ENCODE measurements around the gene TBX15. TPM values are rescaled to one million over a fixed set of nuclear protein-coding genes. Genes with fewer than 3 reads are reported as not detected.
"Not testable (repeated sequence)": the region's sequence is repeated elsewhere in the genome, so short reads cannot be mapped to it uniquely, and the experiment has no call there.

The TBX15 gene
- total RNA-seq, 1 donor from 2014 or later, result not detected

- no peak for TF ChIP-seq CTCF (IDR thresholded peaks at IDR 0.05; ENCODE audit: unreplicated experiment)
- H3K27me3 Mint-ChIP-seq, result peaks cover 25% of the 10 kb centered on the region
- no peaks in the 10 kb centered on the region for H3K9me3 Mint-ChIP-seq (ENCODE audit: low read depth)
- no peak overlapping the region for H3K27ac Mint-ChIP-seq
- peaks cover 1% of the 10 kb centered on the region for H3K4me1 Mint-ChIP-seq (ENCODE audit: low read depth)
- no peaks in the 10 kb centered on the region for H3K36me3 Mint-ChIP-seq (ENCODE audit: insufficient read depth)
- H3K4me3 Mint-ChIP-seq (ENCODE audit: low read depth), result no peak overlapping the region
- no peak for DNase-seq (ENCODE audit: low spot score, unreplicated experiment)
Measured at GRCh38 chr1:118921994-118922393, 66.1 kb downstream of the TBX15 start.

- Mint-ChIP-seq H3K4me3 (ENCODE audit: low read depth) (no peak overlapping the region), H3K9me3 (ENCODE audit: low read depth) (no peaks in the 10 kb centered on the region), H3K27me3 (peaks cover 20% of the 10 kb centered on the region), H3K4me1 (ENCODE audit: low read depth) (peaks cover 1% of the 10 kb centered on the region), H3K27ac (no peak overlapping the region), H3K36me3 (ENCODE audit: insufficient read depth) (no peaks in the 10 kb centered on the region)
- no peak for TF ChIP-seq CTCF (IDR thresholded peaks at IDR 0.05; ENCODE audit: unreplicated experiment)
- no peak for DNase-seq (ENCODE audit: low spot score, unreplicated experiment)
Measured at GRCh38 chr1:118920124-118920717, 67.9 kb downstream of the TBX15 start.

GRCh38 chr1:118918940-118919259, 69.2 kb downstream of the TBX15 start:
- no peaks in the 10 kb centered on the region for H3K9me3 Mint-ChIP-seq (ENCODE audit: low read depth)
- no peak overlapping the region for H3K27ac Mint-ChIP-seq
- H3K4me3 Mint-ChIP-seq (ENCODE audit: low read depth), result no peak overlapping the region

GRCh38 chr1:118918230-118918939, 69.8 kb downstream of the TBX15 start:
- no peak for TF ChIP-seq CTCF (IDR thresholded peaks at IDR 0.05; ENCODE audit: unreplicated experiment)
- H3K27ac Mint-ChIP-seq, result no peak overlapping the region
- H3K27me3 Mint-ChIP-seq, result peaks cover 9% of the 10 kb centered on the region
- peaks cover 5% of the 10 kb centered on the region for H3K4me1 Mint-ChIP-seq (ENCODE audit: low read depth)
- H3K36me3 Mint-ChIP-seq (ENCODE audit: insufficient read depth), result no peaks in the 10 kb centered on the region
- no peak overlapping the region for H3K4me3 Mint-ChIP-seq (ENCODE audit: low read depth)
- no peaks in the 10 kb centered on the region for H3K9me3 Mint-ChIP-seq (ENCODE audit: low read depth)
- no peak for DNase-seq (ENCODE audit: low spot score, unreplicated experiment)

More at GRCh38 chr1:118918940-118919259, 69.2 kb downstream of the TBX15 start:
- Mint-ChIP-seq H3K36me3 (ENCODE audit: insufficient read depth) (no peaks in the 10 kb centered on the region), H3K27me3 (peaks cover 11% of the 10 kb centered on the region), H3K4me1 (ENCODE audit: low read depth) (peaks cover 7% of the 10 kb centered on the region)
- no peak for TF ChIP-seq CTCF (IDR thresholded peaks at IDR 0.05; ENCODE audit: unreplicated experiment)
- no peak for DNase-seq (ENCODE audit: low spot score, unreplicated experiment)

GRCh38 chr1:118916346-118916745, 71.8 kb downstream of the TBX15 start:
- H3K4me1 Mint-ChIP-seq (ENCODE audit: low read depth); H3K27ac Mint-ChIP-seq; DNase-seq (ENCODE audit: low spot score, unreplicated experiment); H3K36me3 Mint-ChIP-seq (ENCODE audit: insufficient read depth); H3K9me3 Mint-ChIP-seq (ENCODE audit: low read depth); H3K4me3 Mint-ChIP-seq (ENCODE audit: low read depth): not testable (repeated sequence)
- peaks cover 14% of the 10 kb centered on the region for H3K27me3 Mint-ChIP-seq
